GM18507 (cell line): ENCODE measurements around the gene XAB2.
"Not testable (repeated sequence)": the region's sequence is repeated elsewhere in the genome, so short reads cannot be mapped to it uniquely, and the experiment has no call there.

ENCODE experiments used
- DNase-seq: peaks from one replicate; pipeline ENCODE4 v3.0.0; 2011; ENCODE audit warnings: low read depth; ENCODE audit not compliant: insufficient read length; ENCODE audit errors: extremely low spot score
- FAIRE-seq: peaks from 2 replicates; lab custom pipeline; 2011; peaks lifted over from hg19 to GRCh38; lab: Jason Lieb, UNC

The XAB2 gene

DNA sequence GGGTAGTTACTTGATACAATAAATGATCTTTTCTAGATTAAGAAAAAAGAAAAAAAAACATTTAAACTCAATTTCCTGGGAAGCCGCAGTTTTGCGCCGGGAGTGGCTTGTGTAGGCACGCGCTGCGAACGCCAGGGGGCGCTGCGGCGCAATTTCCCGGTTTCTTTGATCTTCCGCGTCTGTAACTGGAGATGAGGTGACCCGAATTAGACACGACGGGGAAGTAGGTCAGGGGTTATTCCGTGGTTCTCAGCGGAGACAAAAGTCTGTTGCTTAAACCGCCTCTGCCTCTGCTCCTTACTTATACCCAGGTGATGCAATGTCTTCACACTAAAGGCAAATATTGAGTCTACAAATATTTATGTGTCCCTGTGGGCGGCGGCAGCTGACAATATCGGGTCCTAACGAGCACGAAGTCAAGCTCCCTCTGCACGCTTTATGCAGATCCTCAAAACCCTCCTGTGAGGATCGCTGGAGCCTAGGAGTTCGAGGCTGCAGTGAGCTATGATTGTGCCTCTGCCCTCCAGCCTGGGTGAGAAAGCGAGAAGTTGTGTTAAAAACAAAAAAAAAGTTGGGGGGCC lies 22.8 kb upstream of the XAB2 start:
- peak; percentile 84 for FAIRE-seq
- peak; percentile 73 for DNase-seq

DNA sequence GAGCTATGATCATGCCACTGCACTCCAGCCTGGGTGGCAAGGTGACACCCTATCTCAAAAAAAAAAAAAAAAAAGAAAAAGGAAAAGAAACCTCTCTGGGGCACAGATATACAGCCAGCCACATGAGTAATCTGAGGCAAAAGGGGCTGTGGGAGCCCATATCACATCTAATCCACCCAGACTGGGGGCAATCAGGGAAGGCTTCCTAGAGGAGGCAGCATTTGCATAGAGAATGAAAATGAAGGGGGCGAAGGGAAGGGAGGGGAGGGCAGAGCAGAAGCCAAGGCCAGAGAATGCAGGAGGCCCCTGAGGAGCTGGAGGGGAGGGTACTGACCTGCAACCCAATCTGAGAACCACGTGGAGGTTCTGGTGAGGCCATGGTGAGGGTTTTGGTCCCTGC lies 20.8 kb upstream of the XAB2 start:
- FAIRE-seq, result no peak
- DNase-seq, result no peak

DNA sequence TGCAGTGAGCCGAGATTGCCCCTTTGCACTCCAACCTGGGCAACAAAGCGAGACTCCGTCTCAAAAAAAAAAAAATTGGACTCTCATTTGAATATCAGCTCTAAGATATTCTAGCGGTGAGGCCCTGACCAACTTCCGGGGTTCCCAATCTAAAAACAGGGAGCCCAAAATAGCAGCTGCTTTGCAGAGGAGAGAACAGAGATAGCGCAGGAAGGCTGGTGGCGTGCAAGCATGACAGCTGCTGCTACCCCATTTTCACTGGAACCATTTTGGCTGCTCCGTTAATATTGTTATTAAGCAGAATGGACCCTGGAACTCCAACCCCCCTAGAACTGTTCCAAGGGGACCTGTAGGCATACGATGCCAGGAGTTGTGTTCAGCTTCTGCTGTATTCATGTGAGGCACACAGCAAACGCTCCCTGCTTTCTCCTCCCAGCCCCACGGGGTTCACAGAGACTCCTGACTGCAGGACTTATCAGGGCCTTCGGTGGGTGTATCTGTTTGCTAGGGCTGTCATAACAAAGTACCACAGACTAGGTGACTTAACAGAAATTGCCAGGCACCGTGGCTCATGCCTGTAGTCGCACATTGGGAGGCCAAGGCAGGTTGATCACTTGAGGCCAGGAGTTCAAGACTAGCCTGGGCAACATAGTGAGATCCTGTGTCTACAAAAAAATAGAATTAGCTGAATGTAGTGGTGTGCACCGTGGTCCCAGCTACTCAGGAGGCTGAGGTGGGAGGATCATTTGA lies 19.1 kb upstream of the XAB2 start:
- FAIRE-seq, result no peak
- DNase-seq, result no peak

DNA sequence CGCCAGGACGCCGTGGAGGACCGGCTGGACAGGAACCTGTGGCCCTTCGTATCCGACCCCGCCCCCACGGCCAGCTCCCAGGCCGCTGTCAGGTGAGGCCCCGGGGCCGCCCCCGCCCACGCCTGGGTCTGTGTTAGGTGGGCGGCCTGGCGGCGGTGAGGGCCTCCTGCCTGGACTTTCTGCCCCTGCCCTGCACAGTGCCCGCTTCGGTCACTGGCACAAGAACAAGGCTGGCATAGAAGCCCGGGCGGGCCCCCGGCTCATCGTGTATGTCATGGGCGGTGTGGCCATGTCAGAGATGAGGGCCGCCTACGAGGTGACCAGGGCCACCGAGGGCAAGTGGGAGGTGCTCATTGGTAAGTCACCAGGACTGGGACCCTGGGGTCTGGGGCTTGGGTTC lies 17.8 kb upstream of the XAB2 start:
- FAIRE-seq (no peak), DNase-seq (no peak)

DNA sequence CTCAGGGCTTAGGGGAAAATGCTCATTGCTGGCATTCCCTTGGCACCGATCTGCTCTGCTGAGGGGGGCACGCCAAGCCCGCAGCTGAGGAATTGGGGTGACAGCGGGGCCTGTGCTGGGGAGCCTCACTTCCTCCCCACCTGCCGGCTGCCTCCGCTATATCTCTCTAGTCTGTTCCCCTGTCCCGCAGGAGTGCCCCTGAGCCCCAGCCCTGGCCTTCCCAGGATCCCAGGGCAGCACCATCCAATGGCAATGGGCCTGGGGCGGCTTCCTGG lies 17.0 kb upstream of the XAB2 start:
- FAIRE-seq, result no peak

DNA sequence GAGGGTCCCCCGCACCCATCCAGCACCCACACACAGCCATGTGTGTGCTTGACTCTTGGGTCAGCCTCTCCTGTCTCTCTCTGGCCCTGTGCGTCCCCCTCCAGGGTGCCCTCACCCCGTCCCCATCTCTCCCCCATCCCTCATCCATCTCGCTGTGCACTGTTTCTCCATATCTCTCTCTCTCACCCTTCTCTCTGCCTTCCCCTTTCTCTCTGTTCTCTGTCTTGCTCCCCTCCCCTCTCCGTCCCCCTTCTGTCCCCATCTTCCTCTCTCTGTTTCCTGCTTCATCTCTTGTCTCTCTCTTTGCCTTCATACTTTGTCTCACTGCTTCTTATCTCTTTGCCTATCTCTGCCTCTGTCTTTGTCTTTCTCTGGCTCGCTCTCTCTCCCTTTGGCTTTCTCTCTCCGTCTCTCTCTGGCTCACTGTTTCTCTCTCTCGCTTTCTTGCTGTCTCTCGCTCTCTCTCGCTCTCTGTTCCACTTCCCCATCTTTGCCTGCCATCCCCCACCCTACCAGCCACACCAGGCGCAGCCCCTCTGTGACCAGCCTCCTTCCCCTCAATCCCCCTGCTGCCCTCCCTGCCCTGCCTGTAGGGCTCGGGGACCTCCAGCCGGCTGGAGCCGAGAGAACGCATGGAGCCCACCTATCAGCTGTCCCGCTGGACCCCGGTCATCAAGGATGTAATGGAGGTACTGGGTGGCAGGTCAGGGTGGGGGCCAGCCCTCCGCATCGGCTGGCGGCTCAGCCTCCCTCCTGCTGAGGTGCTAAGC lies 16.5 kb upstream of the XAB2 start:
- DNase-seq (no peak), FAIRE-seq (no peak)

More for the DNA sequence above, 17.0 kb upstream of the XAB2 start:
- DNase-seq, result no peak

DNA sequence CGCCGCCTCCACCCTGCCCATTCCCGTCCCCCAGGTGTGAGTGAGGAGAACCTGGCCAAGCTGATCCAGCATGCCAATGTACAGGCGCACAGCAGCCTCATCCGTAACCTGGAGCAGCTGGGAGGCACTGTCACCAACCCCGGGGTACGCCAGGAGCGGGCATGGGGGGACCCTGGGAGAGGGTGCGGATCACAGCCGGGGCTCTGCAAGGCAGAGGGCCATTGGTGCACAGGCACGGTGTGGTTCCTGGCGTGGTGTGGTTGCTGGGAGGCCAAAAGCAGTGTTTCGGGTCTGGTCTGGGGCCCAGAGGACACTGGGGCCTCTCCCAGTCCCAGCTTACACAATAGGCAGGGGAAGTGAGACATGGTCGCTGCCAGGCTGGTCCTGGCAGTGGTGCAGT lies 15.8 kb upstream of the XAB2 start:
- no peak for FAIRE-seq
- DNase-seq, result no peak

DNA sequence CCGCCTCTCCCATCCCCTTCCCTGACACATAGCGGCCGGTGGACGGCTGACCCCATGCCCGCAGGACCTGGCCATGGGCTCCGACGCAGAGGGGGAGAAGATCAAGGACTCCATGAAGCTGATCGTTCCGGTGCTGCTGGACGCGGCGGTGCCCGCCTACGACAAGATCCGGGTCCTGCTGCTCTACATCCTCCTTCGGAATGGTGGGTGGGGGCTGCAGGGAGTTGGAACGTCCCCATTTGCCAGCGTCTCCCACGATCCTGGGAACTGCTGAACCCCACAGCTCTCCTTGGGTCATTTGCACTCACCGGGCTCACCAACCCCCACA lies 15.2 kb upstream of the XAB2 start:
- no peak for FAIRE-seq
- no peak for DNase-seq

DNA sequence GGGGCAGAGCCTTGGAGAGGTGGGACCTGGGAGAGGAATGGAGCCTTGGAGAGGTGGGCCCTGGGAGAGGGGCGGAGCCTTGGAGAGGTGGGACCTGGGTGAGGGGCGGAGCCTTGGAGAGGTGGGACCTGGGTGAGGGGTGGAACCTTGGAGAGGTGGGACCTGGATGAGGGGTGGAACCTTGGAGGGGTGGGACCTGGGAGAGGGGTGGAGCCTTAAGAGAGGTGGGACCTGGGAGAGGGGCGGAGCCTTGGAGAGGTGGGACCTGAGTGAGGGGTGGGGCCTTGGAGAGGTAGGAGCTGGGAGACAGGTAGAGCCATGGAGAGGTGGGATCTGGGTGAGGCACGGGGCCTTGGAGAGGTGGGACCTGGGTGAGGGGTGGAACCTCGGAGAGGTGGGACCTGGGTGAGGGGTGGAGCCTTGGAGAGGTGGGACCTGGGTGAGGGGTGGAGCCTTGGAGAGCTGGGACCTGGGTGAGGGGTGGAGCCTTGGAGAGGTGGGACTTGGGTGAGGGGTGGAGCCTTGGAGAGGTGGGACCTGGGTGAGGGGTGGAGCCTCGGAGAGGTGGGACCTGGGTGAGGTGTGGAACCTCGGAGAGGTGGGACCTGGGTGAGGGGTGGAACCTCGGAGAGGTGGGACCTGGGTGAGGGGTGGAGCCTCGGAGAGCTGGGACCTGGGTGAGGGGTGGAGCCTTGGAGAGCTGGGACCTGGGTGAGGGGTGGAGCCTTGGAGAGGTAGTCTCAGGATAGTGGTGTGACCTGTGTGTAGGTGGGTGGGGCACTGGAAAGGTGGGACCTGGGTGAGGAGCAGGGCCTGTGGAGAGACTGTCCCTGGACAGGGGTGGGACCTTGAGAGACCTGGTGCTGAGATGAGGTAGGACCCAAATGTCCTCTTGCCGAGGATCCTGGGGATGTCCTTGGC lies 14.5 kb upstream of the XAB2 start:
- peak; percentile 58 for FAIRE-seq
- DNase-seq, result not testable (repeated sequence)

DNA sequence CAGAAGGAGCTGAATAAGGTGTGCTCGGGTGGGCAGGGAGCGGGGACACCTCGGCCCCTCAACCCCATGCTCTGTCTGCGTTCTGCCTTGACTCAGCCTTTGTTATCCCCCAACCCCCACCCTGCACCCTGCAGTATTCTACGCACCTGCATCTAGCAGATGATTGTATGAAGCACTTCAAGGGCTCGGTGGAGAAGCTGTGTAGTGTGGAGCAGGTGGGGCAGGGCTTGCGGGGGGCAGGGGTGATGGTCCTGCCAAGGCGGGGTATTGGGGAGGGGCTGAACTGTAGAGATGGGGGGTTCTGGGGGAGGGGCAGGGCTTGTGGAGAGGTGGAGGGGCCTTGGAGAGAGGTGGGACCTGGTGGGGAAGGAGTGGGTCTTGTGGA lies 13.7 kb upstream of the XAB2 start:
- FAIRE-seq (no peak), DNase-seq (no peak)

DNA sequence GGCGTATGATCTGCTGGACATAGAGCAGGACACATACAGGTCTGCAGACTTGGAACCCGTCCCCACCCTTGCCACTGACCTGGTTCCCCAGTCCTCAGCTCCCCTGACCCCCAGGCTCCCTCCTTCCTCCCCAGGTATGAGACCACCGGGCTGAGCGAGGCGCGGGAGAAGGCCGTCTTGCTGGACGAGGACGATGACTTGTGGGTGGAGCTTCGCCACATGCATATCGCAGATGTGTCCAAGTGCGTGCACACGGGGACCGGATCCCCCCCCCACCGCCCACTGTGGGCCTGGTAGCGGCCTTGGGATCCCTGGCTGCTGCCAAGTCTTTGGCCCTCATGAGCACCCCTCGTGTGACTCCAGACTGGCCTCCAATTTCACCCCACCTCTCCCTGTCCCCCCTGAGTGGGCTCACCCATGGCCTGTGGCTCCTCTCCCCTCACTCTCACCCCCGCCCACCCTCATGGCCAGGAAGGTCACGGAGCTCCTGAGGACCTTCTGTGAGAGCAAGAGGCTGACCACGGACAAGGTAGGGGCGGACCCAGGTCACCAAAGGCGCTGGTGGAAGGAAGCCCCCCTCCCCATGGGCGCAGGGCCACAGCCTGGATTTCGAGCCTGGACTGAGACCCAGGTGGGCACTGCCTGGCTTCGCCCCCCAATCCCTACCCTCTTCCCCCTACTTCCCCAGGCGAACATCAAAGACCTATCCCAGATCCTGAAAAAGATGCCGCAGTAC lies 13.1 kb upstream of the XAB2 start:
- DNase-seq (no peak), FAIRE-seq (no peak)

DNA sequence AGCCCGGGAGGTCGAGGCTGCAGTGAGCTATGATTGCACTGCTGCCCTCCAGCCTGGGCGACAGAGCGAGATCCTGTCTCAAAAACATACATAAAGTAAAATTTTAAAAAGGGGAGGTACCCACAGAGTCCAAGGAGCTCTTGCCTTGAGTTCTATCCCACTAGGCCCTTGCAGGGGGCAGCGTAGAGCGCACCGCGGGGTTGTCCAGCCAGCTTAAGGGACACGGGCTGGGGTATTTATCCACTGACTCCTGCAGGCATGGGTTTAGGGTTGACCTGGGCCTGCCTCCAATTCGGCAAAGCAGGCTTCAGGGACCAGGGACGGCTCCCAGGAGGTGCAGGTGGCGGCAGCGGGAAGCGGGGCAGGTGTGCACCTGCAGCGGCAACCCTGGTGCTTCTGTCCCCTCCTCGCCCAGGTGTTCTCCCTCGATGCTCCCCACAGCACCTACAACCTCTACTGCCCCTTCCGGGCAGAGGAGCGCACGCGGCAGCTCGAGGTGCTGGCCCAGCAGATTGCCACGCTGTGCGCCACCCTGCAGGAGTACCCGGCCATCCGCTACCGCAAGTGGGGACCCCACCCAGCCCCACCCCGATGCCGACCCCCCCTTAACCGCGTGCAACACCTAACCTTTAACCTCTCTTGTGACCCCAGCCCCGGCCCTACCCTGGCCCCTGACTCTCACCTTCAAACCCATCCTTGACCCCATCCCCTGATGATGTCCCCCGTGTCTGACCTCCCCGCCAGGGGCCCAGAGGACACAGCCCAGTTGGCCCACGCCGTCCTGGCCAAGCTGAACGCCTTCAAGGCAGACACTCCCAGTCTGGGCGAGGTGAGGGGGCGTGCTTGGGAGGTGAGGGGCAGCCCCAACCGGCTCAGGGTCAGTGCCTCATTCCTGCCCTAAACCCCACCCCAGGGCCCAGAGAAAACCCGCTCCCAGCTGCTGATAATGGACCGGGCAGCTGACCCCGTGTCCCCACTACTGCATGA lies 12.2 kb upstream of the XAB2 start:
- no peak for DNase-seq
- no peak for FAIRE-seq

DNA sequence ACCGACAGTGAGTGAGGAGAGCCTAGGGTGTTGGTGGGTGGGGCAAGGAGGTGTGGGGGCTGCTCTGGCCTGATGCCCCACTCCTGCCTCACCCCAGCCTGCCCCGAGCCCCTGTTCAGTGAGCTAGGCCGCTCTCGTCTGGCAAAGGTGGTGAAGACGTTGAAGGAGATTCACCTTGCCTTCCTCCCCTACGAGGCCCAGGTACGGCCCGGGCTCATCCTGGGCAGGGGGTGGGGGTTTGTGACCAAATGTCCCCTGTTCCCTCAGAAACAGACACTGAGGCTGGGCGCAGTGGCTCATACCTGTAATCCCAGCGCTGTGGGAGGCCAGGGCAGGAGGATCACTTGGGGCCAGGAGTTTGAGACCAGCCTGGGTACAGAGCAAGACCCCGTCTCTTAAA lies 11.5 kb upstream of the XAB2 start:
- DNase-seq (no peak), FAIRE-seq (no peak)

DNA sequence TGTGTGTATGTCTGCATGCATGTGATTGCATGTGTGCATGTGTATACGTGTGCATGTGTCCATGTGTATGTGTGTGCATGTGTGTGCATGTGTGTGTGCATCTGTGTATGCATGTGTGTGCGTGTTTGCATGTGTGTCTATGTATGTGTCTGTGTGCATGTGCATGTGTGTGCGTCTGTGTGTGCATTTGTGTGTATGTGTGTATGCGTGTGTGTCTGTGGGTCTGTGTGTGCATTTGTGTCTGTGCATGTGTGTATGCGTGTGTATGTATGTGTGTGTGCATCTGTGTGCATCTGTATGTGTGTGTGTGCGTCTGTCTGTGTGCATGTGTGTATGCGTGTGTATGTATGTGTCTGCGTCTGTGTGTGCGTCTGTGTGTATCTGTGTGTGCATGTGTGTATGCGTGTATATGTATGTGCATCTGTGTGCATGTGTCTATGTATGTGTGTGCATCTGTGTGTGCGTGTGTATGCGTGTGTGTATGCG lies 10.6 kb upstream of the XAB2 start:
- FAIRE-seq (no peak), DNase-seq (no peak)

DNA sequence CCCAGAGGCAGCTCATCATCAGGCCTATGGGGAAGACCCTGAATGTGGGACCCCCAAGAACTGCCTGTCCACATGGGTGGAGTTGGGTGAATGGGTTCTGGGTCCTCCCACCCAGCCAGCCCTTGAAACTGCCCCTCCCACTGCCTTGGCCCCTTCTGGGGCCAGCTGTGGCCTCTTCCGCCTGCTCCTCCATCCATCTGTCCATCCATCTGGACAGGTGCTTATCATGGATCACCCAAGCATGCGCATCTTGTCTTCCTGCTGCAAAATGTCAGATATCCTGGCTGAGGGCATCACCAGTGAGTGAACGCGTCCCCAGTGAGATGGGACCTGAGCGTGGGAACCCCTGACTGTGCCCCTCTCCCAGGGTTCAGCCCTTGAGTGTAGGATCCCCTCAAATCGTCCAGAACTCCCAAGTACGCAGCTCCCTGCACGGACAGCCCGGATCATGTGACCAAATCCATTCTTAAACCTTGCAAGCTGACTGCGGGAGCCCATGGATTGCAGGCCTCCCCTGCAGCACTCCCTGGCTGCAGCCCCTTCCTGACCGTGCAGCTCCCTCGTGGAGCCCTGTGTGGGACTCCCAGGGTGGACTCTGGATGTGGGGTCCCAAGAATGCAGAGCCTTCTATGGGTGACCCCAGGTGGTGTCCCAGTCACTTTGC lies 9.6 kb upstream of the XAB2 start:
- no peak for DNase-seq
- no peak for FAIRE-seq

DNA sequence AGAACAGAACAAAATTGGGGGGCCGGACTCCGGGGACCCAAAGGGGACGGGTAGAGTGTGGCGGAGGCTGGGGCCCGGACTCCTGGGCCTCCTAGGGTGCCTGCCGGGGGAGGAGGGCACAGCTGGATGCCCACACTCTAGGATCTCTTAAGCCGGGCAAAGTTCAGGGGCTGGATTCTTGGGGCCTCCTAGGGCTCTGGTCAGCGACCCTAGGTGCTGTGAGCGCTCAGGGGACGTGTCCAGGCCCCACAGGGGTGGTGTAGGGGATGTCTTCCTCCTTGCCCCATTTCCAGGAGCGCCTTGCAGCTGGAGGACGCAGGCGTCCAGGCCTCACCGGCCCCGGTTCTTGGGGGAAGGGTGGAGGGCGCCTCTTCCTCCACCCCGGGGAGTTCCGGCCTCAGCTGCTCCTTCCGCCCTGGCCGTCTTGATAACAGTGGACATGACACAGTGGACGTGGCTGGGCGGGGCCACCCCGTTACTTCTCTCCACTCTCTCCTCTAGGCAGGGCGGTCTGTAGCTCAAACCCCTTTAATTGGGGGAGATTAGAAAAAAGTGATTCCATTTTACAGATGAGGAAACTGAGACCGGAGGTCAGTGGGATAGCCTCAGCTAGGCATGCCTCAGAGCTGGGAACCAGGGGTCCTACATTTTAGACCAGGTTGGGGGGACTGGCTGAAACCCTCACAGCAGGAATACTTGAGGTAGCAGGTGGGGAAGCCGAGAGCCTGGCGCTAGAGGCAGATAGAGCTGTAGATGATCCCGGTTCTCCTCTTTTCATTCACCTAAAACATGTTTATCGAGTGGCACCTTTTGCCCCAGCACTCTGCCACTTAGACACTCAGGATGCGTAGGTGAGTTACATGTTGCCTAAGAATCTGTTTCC lies 8.3 kb upstream of the XAB2 start:
- FAIRE-seq (no peak), DNase-seq (no peak)
